GM18498 (cell line): Measurements from ENCODE around the gene PDIK1L.

Experiments
- ATAC-seq: cut with Tn5 transposase; IDR thresholded peaks from one replicate; pipeline ENCODE4 v1.9.1; 2021; ENCODE audit warnings: mild to moderate bottlenecking, moderate library complexity; ENCODE audit not compliant: unreplicated experiment

Gene PDIK1L

DNA sequence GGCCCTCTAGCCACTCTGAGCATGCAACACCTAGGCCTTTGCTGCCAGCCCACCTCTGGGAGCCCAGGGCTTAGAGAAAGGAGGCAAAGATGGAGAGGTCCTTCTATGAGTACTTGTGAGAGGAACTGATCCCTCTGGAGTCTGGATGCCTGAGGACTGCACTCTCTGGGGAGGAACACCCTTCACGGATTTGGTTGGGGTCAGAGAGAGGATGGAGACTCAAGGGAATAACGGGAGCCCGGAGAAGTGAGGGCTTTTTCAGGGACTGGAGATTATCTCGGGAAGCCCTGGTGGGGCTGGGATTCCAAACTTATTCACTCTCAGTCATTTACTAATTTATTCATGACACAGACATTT lies 57.6 kb downstream of the PDIK1L start:
- ATAC-seq: no peak

DNA sequence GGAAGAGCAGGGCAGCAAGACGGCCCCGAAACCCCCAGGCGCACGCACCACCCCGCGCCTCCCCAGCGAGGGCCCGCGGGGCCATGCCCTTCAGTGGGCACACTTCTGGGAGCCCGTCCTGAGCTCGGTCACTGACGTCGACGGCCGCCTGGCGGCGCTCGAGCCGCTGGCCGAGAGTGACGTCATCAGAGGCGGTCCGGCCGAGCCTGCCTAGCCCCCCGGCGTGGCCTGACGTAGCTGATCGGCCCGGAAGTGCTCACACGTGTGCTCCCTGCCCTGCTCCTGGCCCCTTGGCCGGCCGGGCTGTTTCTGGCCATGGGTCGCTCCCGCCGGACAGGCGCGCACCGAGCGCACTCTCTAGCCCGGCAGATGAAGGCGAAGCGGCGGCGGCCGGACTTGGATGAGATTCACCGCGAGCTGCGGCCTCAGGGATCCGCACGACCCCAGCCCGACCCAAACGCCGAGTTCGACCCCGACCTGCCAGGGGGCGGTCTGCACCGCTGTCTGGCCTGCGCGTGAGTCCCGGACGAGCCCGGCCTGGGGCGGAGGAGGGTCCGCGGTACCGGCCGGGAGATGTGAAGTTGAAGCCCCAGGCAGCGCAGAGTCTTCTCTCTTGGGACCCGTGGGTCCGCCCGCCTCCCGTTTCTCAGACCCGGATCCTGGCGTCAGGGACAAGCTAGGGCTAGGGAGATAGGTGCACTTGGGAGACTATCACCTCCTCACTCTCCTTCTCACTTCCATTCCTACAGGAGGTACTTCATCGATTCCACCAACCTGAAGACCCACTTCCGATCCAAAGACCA lies 58.2 kb downstream of the PDIK1L start, which contains the start of gene ZNF593:
Gene ZNF593 (plus strand): TSS at position 240 of the 803 bp plus-strand sequence. CDS start 76 bp downstream, at position 316.
- ATAC-seq: peak; percentile 95

DNA sequence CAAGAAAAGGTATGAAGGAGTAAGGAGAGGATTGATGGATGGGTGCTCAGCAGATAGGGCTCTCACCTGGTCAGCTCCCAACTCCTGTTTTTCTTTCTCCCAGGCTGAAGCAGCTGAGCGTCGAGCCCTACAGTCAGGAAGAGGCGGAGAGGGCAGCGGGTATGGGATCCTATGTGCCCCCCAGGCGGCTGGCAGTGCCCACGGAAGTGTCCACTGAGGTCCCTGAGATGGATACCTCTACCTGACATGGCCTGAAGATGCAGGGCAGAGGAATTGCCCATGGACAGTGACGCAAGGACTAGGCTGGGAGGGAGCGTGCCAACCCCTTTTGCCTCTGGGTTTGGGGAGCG lies 58.8 kb downstream of the PDIK1L start:
- no peak for ATAC-seq

DNA sequence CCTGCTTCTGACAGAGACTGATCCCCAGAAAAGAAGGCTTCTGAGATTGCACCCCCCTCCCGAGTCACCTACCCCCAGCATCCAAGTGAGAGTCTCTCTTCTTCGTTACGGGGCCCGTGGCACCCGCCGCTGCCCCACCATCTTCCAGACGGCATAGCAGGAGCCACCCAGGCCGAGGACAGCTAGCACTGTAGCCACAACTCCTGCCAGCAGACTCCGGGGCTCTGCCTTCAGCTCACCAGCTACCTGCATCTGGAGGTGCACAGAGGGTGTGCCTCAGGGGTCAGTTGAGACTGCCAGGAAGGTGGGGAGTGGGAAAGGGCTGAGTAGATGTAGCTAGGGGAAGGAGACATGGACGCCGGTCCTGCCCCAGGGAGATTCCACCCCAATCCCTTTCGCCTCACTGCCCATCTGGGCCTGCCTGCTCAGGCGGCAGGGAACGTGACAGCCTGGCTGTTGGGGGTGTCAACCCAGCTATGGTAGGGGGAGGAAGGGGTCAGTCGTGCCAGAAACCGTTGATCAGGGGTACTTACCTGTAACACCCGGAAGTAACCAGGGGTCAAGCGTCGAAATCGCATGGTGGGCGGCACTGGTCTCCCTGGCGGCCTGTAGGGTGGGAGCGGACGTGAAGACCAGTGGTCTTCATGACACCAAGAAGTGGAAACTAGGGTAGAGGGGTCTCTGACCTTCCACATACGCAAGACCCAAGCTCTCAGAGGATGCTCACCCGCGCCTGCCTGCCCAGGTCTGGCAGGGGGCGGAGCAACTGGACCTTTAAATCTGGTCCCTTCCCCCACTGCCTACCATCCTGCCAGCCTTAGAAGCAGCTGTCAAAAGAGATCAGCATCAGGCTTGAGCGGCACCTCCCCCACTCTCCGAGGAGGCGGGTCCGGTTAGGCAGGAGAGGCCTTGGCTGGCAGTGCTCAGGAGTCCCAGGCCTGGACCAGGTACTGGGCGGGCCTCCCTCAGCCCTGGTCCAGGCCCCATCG lies 59.8 kb downstream of the PDIK1L start, which contains the start of gene ZNF593OS:
Gene ZNF593OS (minus strand): TSS at position 749 of the 989 bp plus-strand sequence. CDS start 171 bp downstream, at position 578.
- ATAC-seq: no peak
